NCI-H460 (cell line): ENCODE data around the gene SPAG5. TPM values are rescaled to one million over a fixed set of nuclear protein-coding genes. Genes with fewer than 3 reads are reported as not detected.
"Not testable (repeated sequence)": the region's sequence is repeated elsewhere in the genome, so short reads cannot be mapped to it uniquely, and the experiment has no call there.

Source experiments
- DNase-seq: peaks from one replicate; pipeline ENCODE4 v3.0.0-alpha.2; 2016; ENCODE audit warnings: low read depth; ENCODE audit errors: extremely low read depth
- total RNA-seq: library from RNA; depleted of rRNA; stranded (reverse); fragments of >200 nt; shearing (Covaris generic); gene quantifications from 2 replicates; pipeline ENCODE4 v1.2.3, GENCODE V29; 2014

The SPAG5 gene
- total RNA-seq, 1 experiment from 2014 or later = 56.3 TPM

GRCh38 chr17:28612936-28613872 lies 14.4 kb upstream of the SPAG5 start:
- DNase-seq = peak; percentile 36

GRCh38 chr17:28612531-28612930 lies 13.7 kb upstream of the SPAG5 start:
- DNase-seq = no peak

GRCh38 chr17:28610376-28610775 lies 11.6 kb upstream of the SPAG5 start:
- no peak for DNase-seq

GRCh38 chr17:28604031-28604430 lies 5.2 kb upstream of the SPAG5 start:
- DNase-seq = not testable (repeated sequence)

GRCh38 chr17:28599311-28600184 lies 723 bp upstream of the SPAG5 start:
- DNase-seq = peak; percentile 80

- no peak for DNase-seq
Measured at GRCh38 chr17:28598389-28598788, 436 bp downstream of the SPAG5 start.

- DNase-seq = no peak
Measured at GRCh38 chr17:28597606-28598383, 1.0 kb downstream of the SPAG5 start.

GRCh38 chr17:28592260-28592659 lies 6.6 kb downstream of the SPAG5 start:
- DNase-seq = no peak

- DNase-seq = no peak
Measured at GRCh38 chr17:28585851-28586250, 13.0 kb downstream of the SPAG5 start.

- DNase-seq = no peak
Measured at GRCh38 chr17:28584434-28584833, 14.4 kb downstream of the SPAG5 start.

- no peak for DNase-seq
Measured at GRCh38 chr17:28582513-28582912, 16.3 kb downstream of the SPAG5 start.

- DNase-seq = no peak
Measured at GRCh38 chr17:28580959-28581358, 17.9 kb downstream of the SPAG5 start.

- no peak for DNase-seq
Measured at GRCh38 chr17:28579526-28579925, 19.3 kb downstream of the SPAG5 start.

GRCh38 chr17:28578246-28579195 lies 20.3 kb downstream of the SPAG5 start:
- no peak for DNase-seq

- no peak for DNase-seq
Measured at GRCh38 chr17:28577466-28577824, 21.4 kb downstream of the SPAG5 start.

GRCh38 chr17:28576758-28577465 lies 21.9 kb downstream of the SPAG5 start, which contains the start of gene ALDOC:
ALDOC (minus strand) TSS chr17:28576895; CDS start chr17:28575532, 1,363 bp downstream.
- peak; percentile 93 for DNase-seq

GRCh38 chr17:28576016-28576415 lies 22.8 kb downstream of the SPAG5 start:
- not testable (repeated sequence) for DNase-seq

GRCh38 chr17:28575126-28575795 lies 23.6 kb downstream of the SPAG5 start:
- no peak for DNase-seq
